Measurements from ENCODE around the gene LPP.

The LPP gene

GRCh38 chr3:188279502-188280335, 125.8 kb downstream of the LPP start:
- POLR2A ChIA-PET: no interaction called here
- TF ChIP-seq CTCF (IDR thresholded peaks at IDR 0.05; ENCODE audit: control extremely low read depth, extremely low read depth, low read depth, missing control alignments): no peak
- CTCF ChIA-PET: interaction anchor here (1.5 to 2.3 kb wide), 2 partner anchors 10 to 540 kb away, joined by 5 to 6 read pairs; no protein-coding TSS in a partner anchor
- no peak for DNase-seq (ENCODE audit: extremely low spot score)

DNA sequence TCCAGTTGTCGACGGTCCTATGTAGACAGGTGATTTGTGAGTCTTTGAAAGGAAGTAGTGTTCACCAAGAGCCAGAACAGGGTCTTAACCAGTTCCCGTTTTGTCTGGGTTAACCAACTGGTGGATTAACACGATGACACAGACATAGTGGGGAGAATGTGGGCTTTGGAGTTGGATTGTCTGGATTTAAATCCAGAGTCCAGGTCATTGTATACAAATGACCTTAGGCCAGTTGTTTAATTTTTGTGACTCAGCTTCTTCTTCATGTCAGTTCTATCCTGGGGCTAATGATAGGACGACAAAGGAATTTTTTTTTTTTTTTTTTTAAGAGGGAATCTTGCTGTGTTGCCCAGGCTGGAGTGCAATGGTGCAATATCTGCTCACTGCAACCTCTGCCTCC, 126.7 kb downstream of the LPP start:
- DNase-seq (ENCODE audit: extremely low spot score): no peak
- ChIA-PET CTCF (interaction anchor here (1.0 kb wide), 1 partner anchor 22 kb away, joined by 3 read pairs; no protein-coding TSS in a partner anchor), POLR2A (no interaction called here)
- TF ChIP-seq CTCF (IDR thresholded peaks at IDR 0.05; ENCODE audit: control extremely low read depth, extremely low read depth, low read depth, missing control alignments): no peak

DNA sequence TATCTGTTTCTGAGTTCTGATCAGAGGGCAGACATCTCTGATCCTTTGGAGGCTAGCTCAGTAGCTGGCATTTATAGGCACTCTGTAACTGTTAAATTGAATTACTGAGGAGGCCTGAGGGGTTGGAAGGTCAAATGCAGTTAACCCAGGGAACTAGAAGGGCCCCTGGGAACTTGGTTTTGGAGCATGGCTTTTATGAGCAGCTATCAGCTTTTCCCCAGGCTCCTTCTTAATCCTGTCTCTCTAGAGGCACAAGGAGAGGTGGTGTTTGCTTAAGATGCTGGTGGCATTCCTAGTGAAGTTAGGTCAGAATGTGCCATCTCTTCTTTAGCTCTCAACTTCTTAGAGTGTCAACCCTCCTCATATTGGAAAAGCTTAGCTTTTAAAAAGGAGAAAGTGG, 128.9 kb downstream of the LPP start:
- no peak for DNase-seq (ENCODE audit: extremely low spot score)
- ChIA-PET POLR2A (no interaction called here), CTCF (interaction anchor here (1.1 to 1.6 kb wide), 4 partner anchors 15 to 301 kb away, joined by 3 to 4 read pairs (median 3); no protein-coding TSS in a partner anchor)
- TF ChIP-seq CTCF (IDR thresholded peaks at IDR 0.05; ENCODE audit: control extremely low read depth, extremely low read depth, low read depth, missing control alignments): no peak

- ChIA-PET POLR2A (no interaction called here), CTCF (interaction anchor here (1.1 to 1.6 kb wide), 3 partner anchors 15 to 19 kb away, joined by 3 to 4 read pairs (median 3); no protein-coding TSS in a partner anchor)
- no peak for TF ChIP-seq CTCF (IDR thresholded peaks at IDR 0.05; ENCODE audit: control extremely low read depth, extremely low read depth, low read depth, missing control alignments)
- DNase-seq (ENCODE audit: extremely low spot score): no peak
Measured at GRCh38 chr3:188283347-188283746, 129.4 kb downstream of the LPP start.

DNA sequence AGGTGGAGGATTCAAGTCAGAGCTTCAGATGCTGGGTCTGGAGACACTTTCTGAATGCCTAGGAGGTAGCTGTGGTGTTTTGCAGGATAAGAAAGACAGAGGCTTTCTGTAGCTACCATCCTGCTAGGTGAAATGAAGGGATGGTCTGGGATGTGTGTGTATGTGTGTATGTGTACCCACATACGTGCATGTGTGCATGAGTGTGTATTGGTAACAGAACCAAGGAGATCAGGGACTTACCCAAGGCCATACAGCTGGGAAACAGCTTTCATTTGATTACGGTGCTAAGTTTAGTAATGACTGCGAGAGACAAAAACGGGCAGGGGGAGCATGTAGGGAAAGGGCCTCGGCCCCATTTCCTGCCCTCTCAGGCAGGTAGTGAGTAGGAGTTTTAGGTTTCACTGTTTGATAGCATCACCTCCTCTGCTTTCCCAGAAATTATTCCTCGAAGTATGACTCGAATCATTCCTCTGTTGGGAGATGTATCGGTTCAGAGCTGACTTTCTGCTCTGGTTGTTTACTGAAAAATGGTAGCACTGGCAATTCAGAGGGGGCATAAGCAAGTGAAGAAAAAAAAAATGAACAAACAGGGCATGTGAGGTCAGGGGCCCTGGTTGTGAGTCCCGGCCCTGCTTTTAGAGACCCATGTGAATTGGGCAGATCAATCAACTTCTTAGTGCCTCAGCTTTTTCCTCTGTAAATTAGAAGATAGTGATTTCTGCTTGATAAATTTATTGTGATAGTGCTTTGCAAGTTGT, 130.7 kb downstream of the LPP start:
- CTCF ChIA-PET: interaction anchor here (1.2 kb wide), 2 partner anchors 17 to 20 kb away, joined by 3 read pairs; no protein-coding TSS in a partner anchor

More for the DNA sequence above, 130.7 kb downstream of the LPP start:
- TF ChIP-seq CTCF (IDR thresholded peaks at IDR 0.05; ENCODE audit: control extremely low read depth, extremely low read depth, low read depth, missing control alignments): no peak
- no peak for DNase-seq (ENCODE audit: extremely low spot score)
- POLR2A ChIA-PET: no interaction called here
